Endothelial cell of umbilical vein (primary cell): Measurements from ENCODE around the gene SOX15. TPM values are rescaled to one million over a fixed set of nuclear protein-coding genes. Genes with fewer than 3 reads are reported as not detected.

Experiments used
- BruUV-seq: library from RNA; stranded (reverse); fragments of 400-500 nt; replicated peaks from 2 replicates; lab custom pipeline; 2021; lab: Mats Ljungman, UMichigan
- CTCF ChIA-PET: fragments of 300-600, 350-600 bp; sonication (Branson Sonifier 250); formaldehyde crosslinking; loops from one replicate; lab custom pipeline; 2021; ENCODE audit warnings: antibody characterized with exemption, inconsistent platforms; lab: Charles Lee
- POLR2A ChIA-PET: fragments of 300-600, 350-600 bp; sonication (Branson Sonifier 250); formaldehyde crosslinking; loops from one replicate; lab custom pipeline; 2021; ENCODE audit warnings: antibody characterized with exemption, inconsistent platforms; lab: Charles Lee
- DNase-seq: peaks from one replicate; pipeline ENCODE4 v3.0.0-alpha.2; 2011; ENCODE audit warnings: low read depth, low spot score
- FAIRE-seq: peaks from 2 replicates; lab custom pipeline; 2011; peaks lifted over from hg19 to GRCh38; lab: Jason Lieb, UNC
- H2AFZ ChIP-seq: 2 replicates; pipeline ENCODE4 v1.6.0; 2012; ENCODE audit warnings: low read depth, low read length, control low read depth, inconsistent platforms
- H3K27ac ChIP-seq: 2 replicates; pipeline ENCODE4 v1.5.1; 2011; ENCODE audit warnings: low read depth, mild to moderate bottlenecking, control low read depth, low read length, moderate library complexity; ENCODE audit not compliant: insufficient read depth
- H3K27me3 ChIP-seq, 2 experiments: 2 replicates each; pipeline versions ENCODE4 v1.6.0 to v1.6.1; 2011; ENCODE audit warnings: low read length in 2 of 2, mixed read lengths in 1 of 2; ENCODE audit not compliant: control insufficient read depth in 2 of 2, insufficient read depth in 2 of 2
- H3K36me3 ChIP-seq, 2 experiments: 2 replicates in 1 of 2; 3 replicates in 1 of 2; pipeline ENCODE4 v1.5.1; 2011; ENCODE audit warnings: low read length in 2 of 2, mild to moderate bottlenecking in 1 of 2, moderate library complexity in 1 of 2; ENCODE audit not compliant: control insufficient read depth in 2 of 2, insufficient read depth in 2 of 2; ENCODE audit errors: extremely low read depth in 1 of 2
- H3K4me1 ChIP-seq: 3 replicates; pipeline ENCODE4 v1.5.1; 2011; ENCODE audit warnings: mild to moderate bottlenecking, low read length; ENCODE audit not compliant: control insufficient read depth, insufficient read depth; ENCODE audit errors: extremely low read depth
- H3K4me2 ChIP-seq: 2 replicates; pipeline ENCODE4 v1.6.1; 2011; ENCODE audit warnings: low read length, control low read depth, mixed read lengths; ENCODE audit not compliant: insufficient read depth
- H3K4me3 ChIP-seq, 3 experiments: fragments of 200-600 bp in 1 of 3; sonication (generic), shearing (Covaris generic) in 1 of 3; replicated peaks in 1 of 3; 2 replicates each; pipeline ENCODE4 v1.5.1; 2011 to 2016; ENCODE audit warnings: control low read depth in 3 of 3, low read length in 3 of 3, mild to moderate bottlenecking in 2 of 3, inconsistent platforms in 1 of 3, low read depth in 1 of 3, moderate library complexity in 1 of 3; ENCODE audit not compliant: insufficient read depth in 1 of 3
- H3K79me2 ChIP-seq: 2 replicates; pipeline ENCODE4 v1.6.0; 2012; ENCODE audit warnings: low read length, inconsistent platforms; ENCODE audit not compliant: control insufficient read depth, insufficient read depth
- H3K9ac ChIP-seq: replicated peaks from 2 replicates; pipeline ENCODE3; 2011; ENCODE audit warnings: low read length, control low read depth; ENCODE audit not compliant: insufficient read depth; ENCODE audit errors: extremely low read depth
- H3K9me1 ChIP-seq: replicated peaks from 3 replicates; pipeline ENCODE4 v1.6.0; 2011; ENCODE audit warnings: mild to moderate bottlenecking, low read length; ENCODE audit not compliant: control insufficient read depth, insufficient read depth; ENCODE audit errors: extremely low read depth
- H3K9me3 ChIP-seq: replicated peaks from 2 replicates; pipeline ENCODE4 v1.5.1; 2012; ENCODE audit warnings: low read length, inconsistent platforms; ENCODE audit not compliant: control insufficient read depth, insufficient read depth
- H4K20me1 ChIP-seq: replicated peaks from 2 replicates; pipeline ENCODE3; 2011; ENCODE audit warnings: mild to moderate bottlenecking, low read length; ENCODE audit not compliant: control insufficient read depth, insufficient read depth; ENCODE audit errors: extremely low read depth
- CTCF ChIP-seq, 2 donors: IDR thresholded peaks; 1 replicate in 1 of 2; 2 replicates in 1 of 2; pipeline ENCODE4 v1.5.1; 2011; ENCODE audit warnings: low read length in 2 of 2, mild to moderate bottlenecking in 2 of 2, moderate library complexity in 2 of 2, control low read depth in 1 of 2, inconsistent platforms in 1 of 2, low read depth in 1 of 2; ENCODE audit not compliant: insufficient read depth in 1 of 2; ENCODE audit errors: extremely low read depth in 1 of 2
- EZH2 ChIP-seq: IDR thresholded peaks from 2 replicates; pipeline ENCODE4 v1.6.1; 2012; ENCODE audit warnings: borderline replicate concordance, low read depth, mild to moderate bottlenecking, moderate library complexity, low read length, inconsistent platforms; ENCODE audit not compliant: severe bottlenecking
- FOS ChIP-seq: IDR thresholded peaks from 2 replicates; pipeline ENCODE4 v1.6.1; 2011; ENCODE audit warnings: mild to moderate bottlenecking, low read length, moderate library complexity, borderline replicate concordance; ENCODE audit not compliant: insufficient read depth
- GATA2 ChIP-seq: IDR thresholded peaks from 2 replicates; pipeline ENCODE4 v1.7.0; 2011; ENCODE audit warnings: low read depth, mild to moderate bottlenecking, moderate library complexity, mixed read lengths, low read length; ENCODE audit not compliant: insufficient read length, insufficient read depth
- JUN ChIP-seq: IDR thresholded peaks from 2 replicates; pipeline ENCODE4 v1.6.1; 2011; ENCODE audit warnings: borderline replicate concordance, low read depth; ENCODE audit not compliant: insufficient read length, insufficient read depth
- MYC ChIP-seq: IDR thresholded peaks from one replicate; pipeline ENCODE4 v1.6.1; 2011; ENCODE audit warnings: mild to moderate bottlenecking, low read depth, low read length
- POLR2A ChIP-seq: IDR thresholded peaks from 2 replicates; pipeline ENCODE4 v1.6.1; 2012; ENCODE audit warnings: low read depth, mild to moderate bottlenecking, control low read depth, low read length
- POLR2AphosphoS5 ChIP-seq: IDR thresholded peaks from 2 replicates; pipeline ENCODE4 v1.6.1; 2012; ENCODE audit warnings: low read depth, mild to moderate bottlenecking, control low read depth, low read length, moderate library complexity; ENCODE audit not compliant: insufficient read depth
- dilution Hi-C: fragments of 300-500 bp; cut with MboI; formaldehyde crosslinking; loops from one replicate; pipeline ENCODE4 v1.15.0; 2019; ENCODE audit warnings: low sequenced_read_pairs; ENCODE audit not compliant: extremely low pct_ligation_motif_present
- intact Hi-C: fragments of 100-400 bp; cut with micrococcal nuclease; formaldehyde crosslinking; loops from one replicate; pipeline ENCODE4 v1.10.0; 2022
- polyA plus RNA-seq, 4 experiments: library from polyadenylated mRNA; depleted of rRNA in 3 of 4; stranded (reverse) in 3 of 4; unstranded in 1 of 4; fragments of >200 nt; gene quantifications; 2 replicates each; pipeline versions ENCODE4 v1.2.1 to v1.2.3, GENCODE V29; 2011 to 2012; ENCODE audit warnings: missing spikeins in 1 of 4
- total RNA-seq: library from RNA; stranded (reverse); gene quantifications from 2 replicates; pipeline ENCODE4 v1.2.3, GENCODE V29; 2021
- TF ChIP-seq, protein P1 (sequence below): IDR thresholded peaks from 2 replicates; pipeline ENCODE4 v1.6.1; 2011; ENCODE audit not compliant: insufficient read depth, insufficient read length

SOX15 gene
- total and polyA plus RNA-seq, 2 donors (not counting 3 experiments of a cell fraction or from before 2014, with no cell fraction given), result 0.26 to 0.46 TPM

DNA sequence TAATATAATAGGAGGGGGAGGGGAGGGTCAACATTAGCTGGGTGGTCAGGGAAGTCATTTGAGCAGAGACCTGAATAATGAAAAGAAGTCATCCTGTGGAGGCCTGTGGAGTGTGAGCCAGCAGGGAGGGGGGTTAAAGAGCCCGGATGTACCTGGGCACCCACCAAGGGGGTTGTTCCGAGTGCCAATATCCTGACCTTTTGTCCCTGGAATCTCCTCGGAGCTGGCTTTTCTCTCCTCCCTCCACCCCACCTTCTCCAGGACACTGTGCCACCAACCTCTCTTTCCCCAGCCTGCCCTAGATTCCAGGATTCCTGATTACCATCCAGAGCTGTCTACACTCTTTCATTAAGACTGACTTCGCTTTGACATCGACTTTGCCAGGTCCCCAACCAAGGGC lies 46.3 kb upstream of the SOX15 start:
- BruUV-seq, result no TSS peak
- intact Hi-C loops, result no loop called here

More for the DNA sequence above, 46.3 kb upstream of the SOX15 start:
- TF ChIP-seq, protein P1, sequence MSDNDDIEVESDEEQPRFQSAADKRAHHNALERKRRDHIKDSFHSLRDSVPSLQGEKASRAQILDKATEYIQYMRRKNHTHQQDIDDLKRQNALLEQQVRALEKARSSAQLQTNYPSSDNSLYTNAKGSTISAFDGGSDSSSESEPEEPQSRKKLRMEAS, result no peak
- TF ChIP-seq EZH2 (no peak), FOS (no peak), POLR2AphosphoS5 (no peak), CTCF (IDR thresholded peaks at IDR 0.05; ENCODE audit: extremely low read depth in 1 of 2, insufficient read depth in 1 of 2, low read depth in 1 of 2, low read length in 2 of 2) (no peak), GATA2 (no peak), JUN (no peak), MYC (no peak), POLR2A (no peak)
- Histone ChIP-seq H3K79me2 (no peaks in the 10 kb centered on the region), H3K4me3 (no peak overlapping the region), H3K4me2 (no peak overlapping the region), H3K36me3 (no peaks in the 10 kb centered on the region), H3K9me3 (no peaks in the 10 kb centered on the region), H3K4me1 (no peaks in the 10 kb centered on the region), H3K9ac (no peak overlapping the region), H3K27ac (no peak overlapping the region), H2AFZ (no peak overlapping the region), H4K20me1 (no peaks in the 10 kb centered on the region), H3K27me3 (no peaks in the 10 kb centered on the region), H3K9me1 (no peaks in the 10 kb centered on the region)
- DNase-seq (no peak), FAIRE-seq (no peak)
- CTCF ChIA-PET, result interaction anchor here (6.6 kb wide), 1 partner anchor 51 kb away, joined by 97 read pairs; the partner anchor contains the start of genes TP53 and WRAP53
- dilution Hi-C loops, result no loop called here
- POLR2A ChIA-PET, result no interaction called here
